H9 (cell line): ENCODE results near the gene ANP32B. TPM values are rescaled to one million over a fixed set of nuclear protein-coding genes. Genes with fewer than 3 reads are reported as not detected.

Experiments
- DNase-seq: peaks from one replicate; pipeline ENCODE4 v3.0.0-alpha.2; 2017
- H2AFZ ChIP-seq: one replicate; pipeline ENCODE4 v1.6.1; 2013; ENCODE audit warnings: mild to moderate bottlenecking, low read length, control low read depth, moderate library complexity
- H2AK5ac ChIP-seq: 2 replicates; pipeline ENCODE4 v1.6.1; 2013; ENCODE audit warnings: low read length, control low read depth, mixed read lengths; ENCODE audit not compliant: insufficient read length
- H2BK120ac ChIP-seq: one replicate; pipeline ENCODE4 v1.6.1; 2013; ENCODE audit warnings: low read depth, mild to moderate bottlenecking, low read length, control low read depth, inconsistent platforms; ENCODE audit not compliant: poor library complexity, severe bottlenecking
- H2BK12ac ChIP-seq: 2 replicates; pipeline ENCODE4 v1.6.1; 2013; ENCODE audit warnings: low read length, control low read depth, mixed read lengths, low read depth; ENCODE audit not compliant: insufficient read length
- H2BK15ac ChIP-seq: 2 replicates; pipeline ENCODE4 v1.6.1; 2013; ENCODE audit warnings: low read depth, low read length, control low read depth
- H2BK20ac ChIP-seq: one replicate; pipeline ENCODE4 v1.6.1; 2013; ENCODE audit warnings: low read depth, mild to moderate bottlenecking, low read length, control low read depth, inconsistent platforms; ENCODE audit not compliant: poor library complexity, severe bottlenecking
- H2BK5ac ChIP-seq: 2 replicates; pipeline ENCODE4 v1.6.1; 2013; ENCODE audit warnings: low read length, control low read depth, mixed read lengths; ENCODE audit not compliant: insufficient read length
- H3K14ac ChIP-seq: 2 replicates; pipeline ENCODE4 v1.6.1; 2013; ENCODE audit warnings: low read length, control low read depth; ENCODE audit not compliant: insufficient read depth
- H3K18ac ChIP-seq: 2 replicates; pipeline ENCODE4 v1.6.1; 2013; ENCODE audit warnings: low read depth, mild to moderate bottlenecking, mixed read lengths, low read length, control low read depth; ENCODE audit not compliant: insufficient read length
- H3K23ac ChIP-seq: 2 replicates; pipeline ENCODE4 v1.6.1; 2013; ENCODE audit warnings: low read length, control low read depth, mixed read lengths, low read depth; ENCODE audit not compliant: insufficient read length
- H3K23me2 ChIP-seq: 2 replicates; pipeline ENCODE4 v1.6.1; 2013; ENCODE audit warnings: low read depth, mild to moderate bottlenecking, mixed read lengths, low read length, control low read depth; ENCODE audit not compliant: insufficient read length, poor library complexity, severe bottlenecking
- H3K27ac ChIP-seq: 2 replicates; pipeline ENCODE4 v1.5.1; 2013; ENCODE audit warnings: low read length, control low read depth, mixed read lengths, low read depth; ENCODE audit not compliant: insufficient read length
- H3K27me3 ChIP-seq: 2 replicates; pipeline ENCODE4 v1.6.1; 2013; ENCODE audit warnings: low read length, control low read depth, inconsistent platforms; ENCODE audit not compliant: insufficient read depth
- H3K4ac ChIP-seq: 2 replicates; pipeline ENCODE4 v1.6.1; 2013; ENCODE audit warnings: low read depth, mild to moderate bottlenecking, control low read depth, inconsistent platforms, low read length, moderate library complexity
- H3K4me1 ChIP-seq: 2 replicates; pipeline ENCODE4 v1.6.1; 2013; ENCODE audit warnings: low read length, control low read depth, inconsistent platforms; ENCODE audit not compliant: insufficient read depth
- H3K4me2 ChIP-seq: 2 replicates; pipeline ENCODE4 v1.6.1; 2013; ENCODE audit warnings: low read length, control low read depth, mixed read lengths; ENCODE audit not compliant: insufficient read length, insufficient read depth
- H3K56ac ChIP-seq: 2 replicates; pipeline ENCODE4 v1.6.1; 2013; ENCODE audit warnings: low read depth, mild to moderate bottlenecking, mixed read lengths, low read length, control low read depth; ENCODE audit not compliant: insufficient read length
- H3K79me1 ChIP-seq: 2 replicates; pipeline ENCODE4 v1.6.1; 2013; ENCODE audit warnings: low read depth, mild to moderate bottlenecking, moderate library complexity, low read length, control low read depth, inconsistent platforms; ENCODE audit not compliant: insufficient read depth, poor library complexity, severe bottlenecking
- H3K79me2 ChIP-seq: 2 replicates; pipeline ENCODE4 v1.6.1; 2013; ENCODE audit warnings: low read length, control low read depth, inconsistent platforms; ENCODE audit not compliant: insufficient read depth
- H3K9ac ChIP-seq: 2 replicates; pipeline ENCODE4 v1.6.1; 2013; ENCODE audit warnings: low read length, control low read depth, mixed read lengths; ENCODE audit not compliant: insufficient read length; ENCODE audit errors: extremely low read depth
- H3K9me3 ChIP-seq: one replicate; pipeline ENCODE4 v1.6.1; 2013; ENCODE audit warnings: low read depth, low read length, inconsistent platforms; ENCODE audit not compliant: control insufficient read depth
- H3T11ph ChIP-seq: one replicate; pipeline ENCODE4 v1.6.1; 2013; ENCODE audit warnings: mild to moderate bottlenecking, low read length, control low read depth, inconsistent platforms
- H4K20me1 ChIP-seq: one replicate; pipeline ENCODE4 v1.6.1; 2013; ENCODE audit not compliant: control insufficient read depth, insufficient read length, insufficient read depth
- H4K5ac ChIP-seq: 2 replicates; pipeline ENCODE4 v1.6.1; 2013; ENCODE audit warnings: low read depth, mild to moderate bottlenecking, mixed read lengths, low read length, control low read depth; ENCODE audit not compliant: insufficient read length
- H4K8ac ChIP-seq: replicated peaks from 2 replicates; pipeline ENCODE4 v1.6.1; 2013; ENCODE audit warnings: low read length, control low read depth, mixed read lengths, low read depth; ENCODE audit not compliant: insufficient read length
- H4K91ac ChIP-seq: 2 replicates; pipeline ENCODE4 v1.6.1; 2013; ENCODE audit warnings: low read depth, mild to moderate bottlenecking, moderate library complexity, mixed read lengths, low read length, control low read depth; ENCODE audit not compliant: insufficient read length
- H3K27ac Mint-ChIP-seq, 3 experiments: 2 replicates in 2 of 3; 3 replicates in 1 of 3; pipeline ENCODE4 v1.8.0; 2020 to 2021; ENCODE audit warnings: mixed read lengths in 3 of 3, mild to moderate bottlenecking in 1 of 3, moderate library complexity in 1 of 3
- H3K27me3 Mint-ChIP-seq: 2 replicates; pipeline ENCODE4 v1.8.0; 2021; ENCODE audit warnings: low read depth, mild to moderate bottlenecking, moderate library complexity, mixed read lengths
- H3K36me3 Mint-ChIP-seq, 3 experiments: 2 replicates in 2 of 3; 3 replicates in 1 of 3; pipeline ENCODE4 v1.8.0; 2020 to 2021; ENCODE audit warnings: low read depth in 3 of 3, mixed read lengths in 3 of 3; ENCODE audit not compliant: insufficient read depth in 1 of 3
- H3K4me1 Mint-ChIP-seq, 2 experiments: 2 replicates each; pipeline ENCODE4 v1.8.0; 2020; ENCODE audit warnings: mixed read lengths in 2 of 2
- H3K4me3 Mint-ChIP-seq, 2 experiments: 2 replicates in 1 of 2; 3 replicates in 1 of 2; pipeline ENCODE4 v1.8.0; 2020 to 2021; ENCODE audit warnings: mild to moderate bottlenecking in 2 of 2, mixed read lengths in 2 of 2, moderate library complexity in 1 of 2
- H3K9me3 Mint-ChIP-seq, 2 experiments: 2 replicates in 1 of 2; 3 replicates in 1 of 2; pipeline ENCODE4 v1.8.0; 2020; ENCODE audit warnings: mild to moderate bottlenecking in 2 of 2, mixed read lengths in 2 of 2, moderate library complexity in 1 of 2
- CTCF ChIP-seq: fragments of 200-600 bp; sonication (generic); conservative IDR thresholded peaks from 3 replicates; pipeline ENCODE4 v1.8.0; 2021; ENCODE audit warnings: antibody characterized with exemption, mild to moderate bottlenecking
- WGBS: extraction: QIAGEN DNeasy Blood & Tissue Kit; methylation state at CpG from one replicate; pipeline ENCODE4 v1.1.7; 2013; ENCODE audit warnings: missing lambda C conversion rate, low lambda C conversion rate, mixed read lengths; ENCODE audit not compliant: insufficient read length; ENCODE audit errors: extremely low coverage; 5-methylcytosine and 5-hydroxymethylcytosine counted together
- total RNA-seq: library from RNA; stranded (reverse); gene quantifications from 2 replicates; pipeline ENCODE4 v1.2.1, GENCODE V29; 2021

ANP32B gene
- total RNA-seq, 1 experiment from 2014 or later = 91.6 TPM

GRCh38 chr9:97997330-97998276, 14.5 kb downstream of the ANP32B start:
- H3K14ac ChIP-seq = no peak overlapping the region
- no peak overlapping the region for H2BK15ac ChIP-seq
- no peak overlapping the region for H4K91ac ChIP-seq
- H3K4me2 ChIP-seq = no peak overlapping the region
- no peaks in the 10 kb centered on the region for H3K23me2 ChIP-seq
- no peak for DNase-seq
- H3K23ac ChIP-seq = no peak overlapping the region
- Mint-ChIP-seq H3K36me3 (peaks cover 9 to 39% (median 15%) of the 10 kb centered on the region in 3 experiments; a peak in 5 of 7 replicates), H3K4me1 (peaks cover 0 to 3% of the 10 kb centered on the region in 2 experiments; a peak in 1 of 4 replicates), H3K27ac (no peak overlapping the region), H3K27me3 (no peaks in the 10 kb centered on the region), H3K4me3 (no peak overlapping the region), H3K9me3 (no peaks in the 10 kb centered on the region)
- no peak overlapping the region for H2BK12ac ChIP-seq
- no peak overlapping the region for H2AFZ ChIP-seq
- H3K27ac ChIP-seq = no peak overlapping the region
- H3K79me2 ChIP-seq = no peaks in the 10 kb centered on the region; the same call in 1 of the 2 replicates
- H3T11ph ChIP-seq = no peak overlapping the region
- H3K9ac ChIP-seq = no peak overlapping the region
- H3K9me3 ChIP-seq = no peaks in the 10 kb centered on the region
- no peaks in the 10 kb centered on the region for H3K4me1 ChIP-seq
- H2BK20ac ChIP-seq = no peak overlapping the region
- no peak overlapping the region for H2BK120ac ChIP-seq
- H4K20me1 ChIP-seq = no peaks in the 10 kb centered on the region
- no peak overlapping the region for H4K8ac ChIP-seq
- H2AK5ac ChIP-seq = no peak overlapping the region
- H2BK5ac ChIP-seq = no peak overlapping the region
- TF ChIP-seq CTCF = no peak
- H3K18ac ChIP-seq = no peak overlapping the region
- H4K5ac ChIP-seq = no peak overlapping the region
- WGBS = no CpG with 5 or more reads among the region's 3 CpGs
- H3K56ac ChIP-seq = no peak overlapping the region
- H3K79me1 ChIP-seq = peaks cover 3% of the 10 kb centered on the region
- H3K4ac ChIP-seq = no peak overlapping the region
- no peaks in the 10 kb centered on the region for H3K27me3 ChIP-seq
